Mucosa of descending colon (tissue), 3 donors: ENCODE data around the gene SVEP1. TPM values are rescaled to one million over a fixed set of nuclear protein-coding genes. Genes with fewer than 3 reads are reported as not detected.

Experiments used
- ATAC-seq: fragments of 200-7000 bp; cut with Tn5 transposase; one replicate; pipeline ENCODE4 v1.9.1; 2020; ENCODE audit warnings: mild to moderate bottlenecking, moderate library complexity
- DNase-seq, 3 donors: peaks; one replicate each; pipeline ENCODE4 v3.0.0-alpha.2; 2020
- H3K36me3 ChIP-seq: fragments of 200-600 bp; one replicate; pipeline ENCODE4 v1.8.0; 2021; ENCODE audit warnings: low read depth, mild to moderate bottlenecking
- H3K4me1 ChIP-seq: fragments of 200-600 bp; one replicate; pipeline ENCODE4 v1.8.0; 2021; ENCODE audit warnings: low read depth, mild to moderate bottlenecking
- H3K4me3 ChIP-seq: fragments of 200-600 bp; one replicate; pipeline ENCODE4 v1.8.0; 2021; ENCODE audit warnings: mild to moderate bottlenecking
- H3K9me3 ChIP-seq: fragments of 200-600 bp; one replicate; pipeline ENCODE4 v1.8.0; 2021; ENCODE audit warnings: mild to moderate bottlenecking
- CTCF ChIP-seq: fragments of 200-600 bp; IDR thresholded peaks from one replicate; pipeline ENCODE4 v1.8.0; 2022; ENCODE audit warnings: antibody characterized with exemption, mild to moderate bottlenecking
- intact Hi-C, 2 donors: fragments of 100-400 bp; cut with DNase I in 1 of 2; cut with micrococcal nuclease in 1 of 2; formaldehyde crosslinking; loops; one replicate each; pipeline versions ENCODE4 v1.11.0 to v1.11.1; 2022; cut with DNase I, micrococcal nuclease
- total RNA-seq, 3 donors: library from RNA; stranded (reverse); fragmentation: NEBNext Ultra II Directional in 2 of 3; extraction: Animal tissue kit (Norgen Biotek cat#: 25700) in 2 of 3; gene quantifications; one replicate each; pipeline versions ENCODE4 v1.2.1 to v1.2.4, GENCODE V29; 2021 to 2023
- donor health status: DM: no; HTN: no; CAD: no; lungs with moderate emphysema.
- donor health status: DM: no; HTN: no; CAD: no.
- donor health status: DM: no; HTN: yes; CAD: no.

SVEP1 gene
- total RNA-seq, 3 donors from 2014 or later = 3.6 to 20.4 (median 12.0) TPM

- no peak for TF ChIP-seq CTCF
- Histone ChIP-seq H3K36me3 (no peaks in the 10 kb centered on the region), H3K4me1 (no peaks in the 10 kb centered on the region), H3K4me3 (no peak overlapping the region), H3K9me3 (no peaks in the 10 kb centered on the region)
- intact Hi-C loops = no loop called here
- no peak for DNase-seq
- no peak for ATAC-seq
These were observed 24.6 kb upstream of the SVEP1 start for GRCh38 chr9:110604171-110604601.

DNA sequence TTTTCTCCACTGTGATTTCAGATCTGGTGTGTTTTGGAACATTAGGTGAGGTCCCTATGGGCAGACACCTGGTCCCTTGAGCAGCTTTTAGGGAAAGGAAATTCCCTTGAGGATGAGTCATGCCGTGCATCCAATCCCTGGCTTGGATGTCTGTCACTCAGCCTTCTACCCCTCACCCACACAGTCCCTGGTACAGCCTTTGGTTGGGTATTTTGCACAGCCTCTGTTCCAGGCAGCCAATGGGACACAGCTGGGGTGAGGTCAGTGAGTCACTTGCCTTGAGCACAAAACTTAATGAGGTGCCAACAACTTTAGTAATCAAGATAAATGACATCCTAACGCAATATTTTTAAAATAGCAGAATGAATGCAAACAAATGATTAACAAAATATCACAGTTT lies 22.7 kb upstream of the SVEP1 start:
- Histone ChIP-seq H3K36me3 (no peaks in the 10 kb centered on the region), H3K4me3 (no peak overlapping the region), H3K4me1 (no peaks in the 10 kb centered on the region), H3K9me3 (no peaks in the 10 kb centered on the region)
- ATAC-seq (no peak), DNase-seq (no peak)
- TF ChIP-seq CTCF = no peak
- intact Hi-C loops = no loop called here

GRCh38 chr9:110601098-110601497 lies 21.6 kb upstream of the SVEP1 start:
- no peaks in the 10 kb centered on the region for H3K9me3 ChIP-seq
- TF ChIP-seq CTCF = no peak
- DNase-seq (no peak), ATAC-seq (no peak)
- no peaks in the 10 kb centered on the region for H3K4me1 ChIP-seq
- intact Hi-C loops = no loop called here
- no peak overlapping the region for H3K4me3 ChIP-seq
- no peaks in the 10 kb centered on the region for H3K36me3 ChIP-seq

GRCh38 chr9:110599468-110599867 lies 19.9 kb upstream of the SVEP1 start:
- no peaks in the 10 kb centered on the region for H3K4me1 ChIP-seq
- H3K4me3 ChIP-seq = no peak overlapping the region
- no peak for TF ChIP-seq CTCF
- H3K36me3 ChIP-seq = no peaks in the 10 kb centered on the region
- DNase-seq (no peak), ATAC-seq (no peak)
- no peaks in the 10 kb centered on the region for H3K9me3 ChIP-seq
- intact Hi-C loops = no loop called here

GRCh38 chr9:110592044-110592830 lies 12.7 kb upstream of the SVEP1 start:
- H3K4me1 ChIP-seq = no peaks in the 10 kb centered on the region
- intact Hi-C loops = no loop called here
- no peak overlapping the region for H3K4me3 ChIP-seq
- DNase-seq (no peak), ATAC-seq (no peak)
- no peak for TF ChIP-seq CTCF
- H3K36me3 ChIP-seq = no peaks in the 10 kb centered on the region
- H3K9me3 ChIP-seq = peaks cover 2% of the 10 kb centered on the region
